ENCODE results near the gene THSD4. TPM values are rescaled to one million over a fixed set of nuclear protein-coding genes. Genes with fewer than 3 reads are reported as not detected.

Gene THSD4
- total and polyA plus RNA-seq, 7 donors = 0.21 to 3.1 (median 1.8) TPM

- TF ChIP-seq, protein P1, sequence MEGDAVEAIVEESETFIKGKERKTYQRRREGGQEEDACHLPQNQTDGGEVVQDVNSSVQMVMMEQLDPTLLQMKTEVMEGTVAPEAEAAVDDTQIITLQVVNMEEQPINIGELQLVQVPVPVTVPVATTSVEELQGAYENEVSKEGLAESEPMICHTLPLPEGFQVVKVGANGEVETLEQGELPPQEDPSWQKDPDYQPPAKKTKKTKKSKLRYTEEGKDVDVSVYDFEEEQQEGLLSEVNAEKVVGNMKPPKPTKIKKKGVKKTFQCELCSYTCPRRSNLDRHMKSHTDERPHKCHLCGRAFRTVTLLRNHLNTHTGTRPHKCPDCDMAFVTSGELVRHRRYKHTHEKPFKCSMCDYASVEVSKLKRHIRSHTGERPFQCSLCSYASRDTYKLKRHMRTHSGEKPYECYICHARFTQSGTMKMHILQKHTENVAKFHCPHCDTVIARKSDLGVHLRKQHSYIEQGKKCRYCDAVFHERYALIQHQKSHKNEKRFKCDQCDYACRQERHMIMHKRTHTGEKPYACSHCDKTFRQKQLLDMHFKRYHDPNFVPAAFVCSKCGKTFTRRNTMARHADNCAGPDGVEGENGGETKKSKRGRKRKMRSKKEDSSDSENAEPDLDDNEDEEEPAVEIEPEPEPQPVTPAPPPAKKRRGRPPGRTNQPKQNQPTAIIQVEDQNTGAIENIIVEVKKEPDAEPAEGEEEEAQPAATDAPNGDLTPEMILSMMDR (IDR thresholded peaks at IDR 0.05) = no peak
- intact Hi-C loops (cut with DNase I) = loop anchor here in 1 of 2 donors (5.0 kb wide), 1 partner anchor 216 kb away; the partner anchor contains the start of gene THSD4
- no peak for DNase-seq
- peaks cover 36% of the 10 kb centered on the region for H3K4me1 ChIP-seq
- WGBS, 3 donors = 52 to 82% (median 56%) methylated on average over 3 of the region's 3 CpGs
- H3K27me3 ChIP-seq (ENCODE audit: insufficient read depth in 3 of 3, low read length in 2 of 3) = no peaks in the 10 kb centered on the region
- H3K36me3 ChIP-seq (ENCODE audit: insufficient read depth in 1 of 2, low read depth in 1 of 2) = no peaks in the 10 kb centered on the region
- ATAC-seq = no peak
- no peaks in the 10 kb centered on the region for H3K9me3 ChIP-seq
- no peak overlapping the region for H3K27ac ChIP-seq
- no peak overlapping the region for H3K4me3 ChIP-seq
Measured at GRCh38 chr15:71333136-71333700, 217.9 kb downstream of the THSD4 start.

GRCh38 chr15:71333839-71334238 is 218.6 kb downstream of the THSD4 start:
- no peak for ATAC-seq
- H3K36me3 ChIP-seq (ENCODE audit: insufficient read depth in 1 of 2, low read depth in 1 of 2) = no peaks in the 10 kb centered on the region
- TF ChIP-seq, protein P1 (IDR thresholded peaks at IDR 0.05) = no peak
- intact Hi-C loops (cut with DNase I) = loop anchor here in 1 of 2 donors (5.0 kb wide), 1 partner anchor 217 kb away; the partner anchor contains the start of gene THSD4
- no peaks in the 10 kb centered on the region for H3K27me3 ChIP-seq (ENCODE audit: insufficient read depth in 3 of 3, low read length in 2 of 3)
- no peak overlapping the region for H3K4me3 ChIP-seq
- peaks cover 31% of the 10 kb centered on the region for H3K4me1 ChIP-seq
- no peak overlapping the region for H3K27ac ChIP-seq
- no peak for DNase-seq
- 76 to 84% (median 76%) methylated on average over 3 of the region's 3 CpGs for WGBS, 3 donors
- H3K9me3 ChIP-seq = no peaks in the 10 kb centered on the region

DNA sequence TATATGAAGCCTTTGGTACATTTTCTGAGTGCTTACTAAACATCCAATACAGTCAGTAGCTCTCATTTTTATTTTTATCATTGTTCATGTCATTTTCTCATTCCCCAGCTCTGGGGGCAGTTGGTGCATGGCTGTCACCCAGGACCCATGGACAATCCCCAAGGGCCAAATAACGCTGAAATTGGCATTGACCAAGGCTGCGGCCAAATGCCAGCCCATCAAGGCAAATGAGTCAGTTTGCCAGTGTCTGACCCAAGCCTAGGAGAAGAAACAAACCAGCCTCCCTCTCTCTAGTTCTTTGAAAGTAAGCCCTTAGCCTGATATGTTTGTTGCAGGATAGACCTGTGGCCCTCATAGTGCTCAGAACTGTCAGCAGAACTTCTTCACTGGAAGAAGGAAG is 219.2 kb downstream of the THSD4 start:
- intact Hi-C loops (cut with DNase I) = loop anchor here in 1 of 2 donors (5.0 kb wide), 1 partner anchor 217 kb away; the partner anchor contains the start of gene THSD4
- TF ChIP-seq, protein P1 (IDR thresholded peaks at IDR 0.05) = no peak
- H3K4me1 ChIP-seq = peaks cover 25% of the 10 kb centered on the region
- WGBS, 3 donors = 72 to 75% (median 74%) methylated on average over 2 of the region's 2 CpGs
- no peak overlapping the region for H3K4me3 ChIP-seq
- no peak for ATAC-seq
- no peak overlapping the region for H3K27ac ChIP-seq
- no peaks in the 10 kb centered on the region for H3K9me3 ChIP-seq
- no peaks in the 10 kb centered on the region for H3K27me3 ChIP-seq (ENCODE audit: insufficient read depth in 3 of 3, low read length in 2 of 3)
- DNase-seq = no peak
- no peaks in the 10 kb centered on the region for H3K36me3 ChIP-seq (ENCODE audit: insufficient read depth in 1 of 2, low read depth in 1 of 2)

- no peaks in the 10 kb centered on the region for H3K27me3 ChIP-seq (ENCODE audit: insufficient read depth in 3 of 3, low read length in 2 of 3)
- no peak overlapping the region for H3K4me3 ChIP-seq
- DNase-seq = no peak
- 77 to 89% (median 79%) methylated on average over 3 of the region's 3 CpGs for WGBS, 3 donors
- H3K36me3 ChIP-seq (ENCODE audit: insufficient read depth in 1 of 2, low read depth in 1 of 2) = no peaks in the 10 kb centered on the region
- H3K4me1 ChIP-seq = peaks cover 21% of the 10 kb centered on the region
- H3K9me3 ChIP-seq = no peaks in the 10 kb centered on the region
- no peak for ATAC-seq
- intact Hi-C loops (cut with DNase I) = loop anchor here in 1 of 2 donors (5.0 kb wide), 1 partner anchor 218 kb away; the partner anchor contains the start of gene THSD4
- H3K27ac ChIP-seq = no peak overlapping the region
- TF ChIP-seq, protein P1 (IDR thresholded peaks at IDR 0.05) = no peak
Measured at GRCh38 chr15:71334873-71335272, 219.6 kb downstream of the THSD4 start.

DNA sequence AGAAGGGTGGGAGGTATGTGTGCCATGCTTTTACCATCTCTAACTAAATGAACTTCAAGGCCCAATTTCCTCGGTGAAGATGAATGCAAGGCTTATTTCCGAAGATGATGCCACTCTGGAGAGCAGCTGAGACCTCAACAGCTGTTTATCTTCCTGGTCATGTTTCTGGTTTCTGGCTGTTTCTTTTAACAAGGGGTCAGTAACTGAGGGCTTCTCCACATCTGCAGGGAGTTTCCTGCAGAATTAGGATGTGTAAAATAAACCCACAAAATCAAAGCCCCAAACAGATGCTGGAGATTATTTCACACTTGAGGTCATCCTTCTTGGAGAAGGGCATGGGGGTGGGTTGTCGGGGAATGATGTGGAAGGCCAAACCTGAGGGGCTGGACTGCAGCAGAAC is 220.3 kb downstream of the THSD4 start:
- TF ChIP-seq, protein P1 (IDR thresholded peaks at IDR 0.05) = no peak
- Histone ChIP-seq H3K36me3 (ENCODE audit: insufficient read depth in 1 of 2, low read depth in 1 of 2) (no peaks in the 10 kb centered on the region), H3K4me3 (no peak overlapping the region), H3K27me3 (ENCODE audit: insufficient read depth in 3 of 3, low read length in 2 of 3) (no peaks in the 10 kb centered on the region), H3K4me1 (peaks cover 13% of the 10 kb centered on the region), H3K27ac (no peak overlapping the region), H3K9me3 (no peaks in the 10 kb centered on the region)
- intact Hi-C loops (cut with DNase I) = no loop called here
- no peak for ATAC-seq
- WGBS, 3 donors = 59 to 69% (median 64%) methylated on average over 3 of the region's 3 CpGs
- no peak for DNase-seq
